ENCODE data around the gene GH1.

DNA sequence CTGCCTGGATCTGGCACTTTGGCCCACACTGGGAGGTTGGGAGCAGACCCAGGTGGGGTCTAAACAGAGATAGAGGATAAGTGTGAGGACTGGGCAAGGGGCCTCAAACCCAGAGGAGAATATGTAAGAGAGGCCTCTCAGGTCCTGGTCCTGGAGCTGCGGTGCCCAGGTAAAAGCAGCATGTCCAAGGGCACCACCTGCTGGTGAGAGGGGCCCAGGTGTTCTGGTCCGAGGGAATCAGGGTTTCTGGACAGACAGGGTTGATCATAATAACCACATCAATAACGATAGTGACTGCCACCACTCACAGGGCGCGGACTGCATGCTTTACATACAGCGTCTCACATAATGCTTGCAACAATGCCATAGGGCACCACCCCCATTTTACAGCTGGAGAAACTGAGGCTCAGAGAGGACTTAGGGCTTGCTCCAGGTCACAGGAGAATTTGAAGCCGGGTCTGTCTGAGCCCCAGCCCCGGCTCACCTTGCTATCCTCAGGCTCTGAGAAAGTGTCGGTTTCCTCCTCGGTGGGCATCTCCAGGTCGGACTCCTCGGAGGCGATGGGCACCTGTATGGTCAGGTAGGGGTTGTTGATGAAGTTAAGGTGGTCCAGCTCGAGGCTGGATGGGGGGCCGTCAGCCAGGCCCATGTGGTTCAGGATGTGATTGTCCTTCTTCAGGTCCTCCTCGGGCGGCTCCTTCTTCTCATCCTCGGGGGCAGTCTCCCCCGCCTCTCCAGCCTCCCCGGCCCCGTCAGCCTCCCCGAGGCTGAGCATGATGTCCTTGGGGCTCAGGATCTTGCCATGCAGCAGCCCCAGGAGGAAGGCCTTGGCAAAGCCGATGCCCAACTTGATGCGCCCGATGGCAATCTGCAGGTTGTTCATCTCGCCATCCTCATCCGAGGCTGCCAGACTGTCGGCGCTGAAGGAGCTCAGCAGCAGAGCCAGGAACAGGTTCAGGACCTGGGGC, 32.6 kb upstream of the GH1 start:
- TF ChIP-seq, protein P1, sequence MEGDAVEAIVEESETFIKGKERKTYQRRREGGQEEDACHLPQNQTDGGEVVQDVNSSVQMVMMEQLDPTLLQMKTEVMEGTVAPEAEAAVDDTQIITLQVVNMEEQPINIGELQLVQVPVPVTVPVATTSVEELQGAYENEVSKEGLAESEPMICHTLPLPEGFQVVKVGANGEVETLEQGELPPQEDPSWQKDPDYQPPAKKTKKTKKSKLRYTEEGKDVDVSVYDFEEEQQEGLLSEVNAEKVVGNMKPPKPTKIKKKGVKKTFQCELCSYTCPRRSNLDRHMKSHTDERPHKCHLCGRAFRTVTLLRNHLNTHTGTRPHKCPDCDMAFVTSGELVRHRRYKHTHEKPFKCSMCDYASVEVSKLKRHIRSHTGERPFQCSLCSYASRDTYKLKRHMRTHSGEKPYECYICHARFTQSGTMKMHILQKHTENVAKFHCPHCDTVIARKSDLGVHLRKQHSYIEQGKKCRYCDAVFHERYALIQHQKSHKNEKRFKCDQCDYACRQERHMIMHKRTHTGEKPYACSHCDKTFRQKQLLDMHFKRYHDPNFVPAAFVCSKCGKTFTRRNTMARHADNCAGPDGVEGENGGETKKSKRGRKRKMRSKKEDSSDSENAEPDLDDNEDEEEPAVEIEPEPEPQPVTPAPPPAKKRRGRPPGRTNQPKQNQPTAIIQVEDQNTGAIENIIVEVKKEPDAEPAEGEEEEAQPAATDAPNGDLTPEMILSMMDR (IDR thresholded peaks at IDR 0.05; ENCODE audit: low read length), result peak; percentile 91
- no peak for TF ChIP-seq EZH2 (IDR thresholded peaks at IDR 0.05; ENCODE audit: borderline replicate concordance, low read length)

All from OCI-LY1 (cell line).